ENCODE data around the gene ARHGAP15.

GRCh38 chr2:143801561-143801960 is 672.3 kb downstream of the ARHGAP15 start:
- TF ChIP-seq CTCF (IDR thresholded peaks at IDR 0.05; ENCODE audit: low read length) (no peak), EZH2 (IDR thresholded peaks at IDR 0.05; ENCODE audit: borderline replicate concordance, low read length) (no peak)
